OCI-LY7 (cell line): ENCODE data around the gene NPC1.

ENCODE experiments used
- CTCF ChIP-seq: fragments of 200-600 bp; sonication (generic); conservative IDR thresholded peaks from 2 replicates; pipeline ENCODE4 v1.5.1; 2014; ENCODE audit warnings: mild to moderate bottlenecking, antibody characterized with exemption, low read length, moderate library complexity, mixed read lengths
- EZH2phosphoT487 ChIP-seq: fragments of 200-600 bp; sonication (generic); IDR thresholded peaks from 2 replicates; pipeline ENCODE4 v1.6.1; 2018; ENCODE audit warnings: low read depth, borderline replicate concordance, mild to moderate bottlenecking, mixed run types, antibody characterized with exemption, low read length, moderate library complexity, mixed read lengths

DNA sequence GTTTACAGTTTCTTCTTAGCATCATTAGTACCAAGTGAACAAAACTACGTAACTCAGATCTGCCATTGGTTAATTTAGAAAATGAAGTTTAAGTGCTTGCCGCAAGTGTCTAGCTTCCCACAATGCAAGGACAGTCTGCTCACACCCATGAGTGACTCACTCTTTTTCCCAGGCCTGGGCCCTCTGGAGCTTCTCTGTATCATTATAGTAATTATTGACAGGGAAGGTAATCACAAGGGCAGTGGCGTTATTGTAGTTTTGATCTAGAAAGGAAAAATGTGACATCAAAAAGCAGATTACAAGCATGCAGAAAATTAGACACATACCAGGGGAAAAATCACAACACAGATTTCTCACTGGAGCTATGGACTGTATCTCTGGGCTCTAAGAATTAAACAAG, 38.5 kb downstream of the NPC1 start:
- TF ChIP-seq CTCF (no peak), EZH2phosphoT487 (no peak)
